HEK293 (cell line): Measurements from ENCODE around the gene RNU1-1.

Experiments used
- GLI2 ChIP-seq: fragments of 450-650 bp; formaldehyde crosslinking; IDR thresholded peaks from 2 replicates; pipeline ENCODE4; 2017; ENCODE audit warnings: missing biosample characterization, missing genetic modification characterization, low read depth, borderline replicate concordance
- PRDM10 ChIP-seq: fragments of 450-650 bp; formaldehyde crosslinking; IDR thresholded peaks from 2 replicates; pipeline ENCODE4 v1.5.1; 2016; ENCODE audit warnings: missing biosample characterization, missing genetic modification characterization
- REPIN1 ChIP-seq: fragments of 450-650 bp; formaldehyde crosslinking; IDR thresholded peaks from 2 replicates; pipeline ENCODE4 v1.5.1; 2017; ENCODE audit warnings: missing biosample characterization, missing genetic modification characterization, low read depth
- ZBTB1 ChIP-seq: fragments of 450-650 bp; formaldehyde crosslinking; IDR thresholded peaks from 2 replicates; pipeline ENCODE4 v1.5.1; 2016; ENCODE audit warnings: missing biosample characterization, missing genetic modification characterization
- ZBTB21 ChIP-seq: fragments of 450-650 bp; formaldehyde crosslinking; IDR thresholded peaks from 2 replicates; pipeline ENCODE4 v1.5.1; 2017; ENCODE audit warnings: missing biosample characterization, missing genetic modification characterization
- ZEB2 ChIP-seq: fragments of 450-650 bp; formaldehyde crosslinking; IDR thresholded peaks from 2 replicates; pipeline ENCODE4 v1.5.1; 2016; ENCODE audit warnings: missing biosample characterization, missing genetic modification characterization
- ZFP37 ChIP-seq: fragments of 450-650 bp; formaldehyde crosslinking; IDR thresholded peaks from 2 replicates; pipeline ENCODE4 v1.5.1; 2016; ENCODE audit warnings: missing biosample characterization, missing genetic modification characterization
- ZNF140 ChIP-seq: fragments of 450-650 bp; formaldehyde crosslinking; IDR thresholded peaks from 2 replicates; pipeline ENCODE4 v1.5.1; 2016; ENCODE audit warnings: missing biosample characterization, missing genetic modification characterization
- ZNF19 ChIP-seq: fragments of 450-650 bp; formaldehyde crosslinking; IDR thresholded peaks from 2 replicates; pipeline ENCODE4; 2016; ENCODE audit warnings: missing biosample characterization, missing genetic modification characterization, low read depth
- ZNF223 ChIP-seq: fragments of 450-650 bp; formaldehyde crosslinking; IDR thresholded peaks from 2 replicates; pipeline ENCODE4 v1.5.1; 2016; ENCODE audit warnings: missing biosample characterization, missing genetic modification characterization
- ZNF24 ChIP-seq: fragments of 450-650 bp; formaldehyde crosslinking; IDR thresholded peaks from 2 replicates; pipeline ENCODE4 v1.5.1; 2016; ENCODE audit warnings: missing biosample characterization, missing genetic modification characterization
- ZNF26 ChIP-seq: fragments of 450-650 bp; formaldehyde crosslinking; IDR thresholded peaks from 2 replicates; pipeline ENCODE4 v1.5.1; 2016; ENCODE audit warnings: missing biosample characterization, missing genetic modification characterization
- ZNF302 ChIP-seq: fragments of 450-650 bp; formaldehyde crosslinking; IDR thresholded peaks from 2 replicates; pipeline ENCODE4 v1.5.1; 2016; ENCODE audit warnings: missing biosample characterization, missing genetic modification characterization, low read depth
- ZNF354C ChIP-seq: fragments of 450-650 bp; formaldehyde crosslinking; IDR thresholded peaks from 2 replicates; pipeline ENCODE4 v1.5.1; 2016; ENCODE audit warnings: missing biosample characterization, missing genetic modification characterization, low read depth, borderline replicate concordance
- ZNF366 ChIP-seq: fragments of 450-650 bp; formaldehyde crosslinking; conservative IDR thresholded peaks from 2 replicates; pipeline ENCODE4 v1.5.1; 2016; ENCODE audit warnings: missing biosample characterization, missing genetic modification characterization
- ZNF394 ChIP-seq: fragments of 450-650 bp; formaldehyde crosslinking; IDR thresholded peaks from 2 replicates; pipeline ENCODE4 v1.5.1; 2016; ENCODE audit warnings: missing biosample characterization, missing genetic modification characterization, mild to moderate bottlenecking, moderate library complexity, borderline replicate concordance
- ZNF404 ChIP-seq: fragments of 450-650 bp; formaldehyde crosslinking; IDR thresholded peaks from 2 replicates; pipeline ENCODE4 v1.5.1; 2017; ENCODE audit warnings: missing biosample characterization, missing genetic modification characterization
- ZNF426 ChIP-seq: fragments of 450-650 bp; formaldehyde crosslinking; IDR thresholded peaks from 2 replicates; pipeline ENCODE4 v1.5.1; 2017; ENCODE audit warnings: missing biosample characterization, missing genetic modification characterization, mild to moderate bottlenecking, inconsistent platforms, moderate library complexity
- ZNF433 ChIP-seq: fragments of 450-650 bp; formaldehyde crosslinking; IDR thresholded peaks from 2 replicates; pipeline ENCODE4 v1.5.1; 2016; ENCODE audit warnings: missing biosample characterization, missing genetic modification characterization, low read depth
- ZNF555 ChIP-seq: fragments of 450-650 bp; formaldehyde crosslinking; conservative IDR thresholded peaks from 2 replicates; pipeline ENCODE4 v1.5.1; 2017; ENCODE audit warnings: missing biosample characterization, mild to moderate bottlenecking, missing genetic modification characterization, inconsistent platforms
- ZNF558 ChIP-seq: fragments of 450-650 bp; formaldehyde crosslinking; IDR thresholded peaks from 2 replicates; pipeline ENCODE4 v1.5.1; 2016; ENCODE audit warnings: missing biosample characterization, missing genetic modification characterization
- ZNF629 ChIP-seq: fragments of 450-650 bp; formaldehyde crosslinking; IDR thresholded peaks from 2 replicates; pipeline ENCODE4 v1.5.1; 2017; ENCODE audit warnings: missing biosample characterization, missing genetic modification characterization
- TF ChIP-seq, protein P1 (sequence below): fragments of 450-650 bp; formaldehyde crosslinking; IDR thresholded peaks from 2 replicates; pipeline ENCODE4 v1.5.1; 2017; ENCODE audit warnings: missing biosample characterization, missing genetic modification characterization
- TF ChIP-seq, protein P2 (sequence below): fragments of 450-650 bp; formaldehyde crosslinking; IDR thresholded peaks from 2 replicates; pipeline ENCODE4 v1.5.1; 2016; ENCODE audit warnings: missing biosample characterization, missing genetic modification characterization
- TF ChIP-seq, protein P3 (sequence below): fragments of 450-650 bp; formaldehyde crosslinking; conservative IDR thresholded peaks from 2 replicates; pipeline ENCODE4 v1.5.1; 2016; ENCODE audit warnings: low read depth, missing biosample characterization, missing genetic modification characterization

RNU1-1 gene

DNA sequence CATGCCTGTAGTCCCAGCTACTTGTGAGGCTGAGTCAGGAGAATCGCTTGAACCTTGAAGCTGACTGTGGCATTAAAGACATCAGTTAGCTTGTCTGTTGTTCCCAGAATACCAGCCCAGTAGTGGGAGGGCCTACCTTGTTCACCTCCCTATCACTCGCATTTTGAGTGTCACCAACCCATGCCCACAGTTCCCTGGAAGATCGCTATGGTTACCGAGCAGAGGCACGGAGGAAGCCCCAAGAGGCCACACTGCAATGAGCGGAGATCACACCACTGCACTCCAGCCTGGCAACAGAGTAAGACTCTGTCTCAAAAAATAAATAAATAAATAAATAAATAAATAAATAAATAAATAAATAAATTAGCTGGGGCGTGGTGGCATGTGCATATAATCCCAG, 21.1 kb downstream of the RNU1-1 start (continued):
- TF ChIP-seq, protein P1, sequence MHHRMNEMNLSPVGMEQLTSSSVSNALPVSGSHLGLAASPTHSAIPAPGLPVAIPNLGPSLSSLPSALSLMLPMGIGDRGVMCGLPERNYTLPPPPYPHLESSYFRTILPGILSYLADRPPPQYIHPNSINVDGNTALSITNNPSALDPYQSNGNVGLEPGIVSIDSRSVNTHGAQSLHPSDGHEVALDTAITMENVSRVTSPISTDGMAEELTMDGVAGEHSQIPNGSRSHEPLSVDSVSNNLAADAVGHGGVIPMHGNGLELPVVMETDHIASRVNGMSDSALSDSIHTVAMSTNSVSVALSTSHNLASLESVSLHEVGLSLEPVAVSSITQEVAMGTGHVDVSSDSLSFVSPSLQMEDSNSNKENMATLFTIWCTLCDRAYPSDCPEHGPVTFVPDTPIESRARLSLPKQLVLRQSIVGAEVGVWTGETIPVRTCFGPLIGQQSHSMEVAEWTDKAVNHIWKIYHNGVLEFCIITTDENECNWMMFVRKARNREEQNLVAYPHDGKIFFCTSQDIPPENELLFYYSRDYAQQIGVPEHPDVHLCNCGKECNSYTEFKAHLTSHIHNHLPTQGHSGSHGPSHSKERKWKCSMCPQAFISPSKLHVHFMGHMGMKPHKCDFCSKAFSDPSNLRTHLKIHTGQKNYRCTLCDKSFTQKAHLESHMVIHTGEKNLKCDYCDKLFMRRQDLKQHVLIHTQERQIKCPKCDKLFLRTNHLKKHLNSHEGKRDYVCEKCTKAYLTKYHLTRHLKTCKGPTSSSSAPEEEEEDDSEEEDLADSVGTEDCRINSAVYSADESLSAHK (tag by site-specific recombination): peak; percentile 29; the same call in 1 of the 2 replicates
- TF ChIP-seq, protein P2, sequence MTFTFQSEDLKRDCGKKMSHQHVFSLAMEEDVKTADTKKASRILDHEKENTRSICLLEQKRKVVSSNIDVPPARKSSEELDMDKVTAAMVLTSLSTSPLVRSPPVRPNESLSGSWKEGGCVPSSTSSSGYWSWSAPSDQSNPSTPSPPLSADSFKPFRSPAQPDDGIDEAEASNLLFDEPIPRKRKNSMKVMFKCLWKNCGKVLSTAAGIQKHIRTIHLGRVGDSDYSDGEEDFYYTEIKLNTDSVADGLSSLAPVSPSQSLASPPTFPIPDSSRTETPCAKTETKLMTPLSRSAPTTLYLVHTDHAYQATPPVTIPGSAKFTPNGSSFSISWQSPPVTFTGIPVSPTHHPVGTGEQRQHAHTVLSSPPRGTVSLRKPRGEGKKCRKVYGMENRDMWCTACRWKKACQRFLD (tag by site-specific recombination): 0 out of 2 replicates have a peak, but pooled peaks have one; percentile 39
- TF ChIP-seq ZNF433 (tag by site-specific recombination) (peak; percentile 92), ZNF629 (peak; percentile 72), GLI2 (peak; percentile 80; the same call in 1 of the 2 replicates), ZNF24 (tag by site-specific recombination) (0 out of 2 replicates have a peak, but pooled peaks have one; percentile 35), ZNF302 (tag by site-specific recombination) (0 out of 2 replicates have a peak, but pooled peaks have one; percentile 59), ZNF354C (tag by site-specific recombination) (peak; percentile 93), ZNF426 (tag by site-specific recombination) (peak; percentile 97), ZNF394 (tag by site-specific recombination) (peak; percentile 99), ZEB2 (tag by site-specific recombination) (0 out of 2 replicates have a peak, but pooled peaks have one; percentile 24), ZNF366 (tag by site-specific recombination) (peak; percentile 49), ZNF223 (tag by site-specific recombination) (peak; percentile 84), ZFP37 (tag by site-specific recombination) (peak; percentile 53; the same call in 1 of the 2 replicates), PRDM10 (tag by site-specific recombination) (peak; percentile 28; the same call in 1 of the 2 replicates), ZNF555 (peak; percentile 85), ZNF19 (tag by site-specific recombination) (peak; percentile 92; the same call in 1 of the 2 replicates), ZNF558 (tag by site-specific recombination) (peak; percentile 90), ZBTB1 (tag by site-specific recombination) (peak; percentile 82; the same call in 1 of the 2 replicates), ZNF404 (tag by site-specific recombination) (peak; percentile 86; the same call in 1 of the 2 replicates), ZNF26 (tag by site-specific recombination) (0 out of 2 replicates have a peak, but pooled peaks have one; percentile 21), ZBTB21 (peak; percentile 65), ZNF140 (peak; percentile 93), REPIN1 (tag by site-specific recombination) (peak; percentile 28; the same call in 1 of the 2 replicates)
- TF ChIP-seq, protein P3, sequence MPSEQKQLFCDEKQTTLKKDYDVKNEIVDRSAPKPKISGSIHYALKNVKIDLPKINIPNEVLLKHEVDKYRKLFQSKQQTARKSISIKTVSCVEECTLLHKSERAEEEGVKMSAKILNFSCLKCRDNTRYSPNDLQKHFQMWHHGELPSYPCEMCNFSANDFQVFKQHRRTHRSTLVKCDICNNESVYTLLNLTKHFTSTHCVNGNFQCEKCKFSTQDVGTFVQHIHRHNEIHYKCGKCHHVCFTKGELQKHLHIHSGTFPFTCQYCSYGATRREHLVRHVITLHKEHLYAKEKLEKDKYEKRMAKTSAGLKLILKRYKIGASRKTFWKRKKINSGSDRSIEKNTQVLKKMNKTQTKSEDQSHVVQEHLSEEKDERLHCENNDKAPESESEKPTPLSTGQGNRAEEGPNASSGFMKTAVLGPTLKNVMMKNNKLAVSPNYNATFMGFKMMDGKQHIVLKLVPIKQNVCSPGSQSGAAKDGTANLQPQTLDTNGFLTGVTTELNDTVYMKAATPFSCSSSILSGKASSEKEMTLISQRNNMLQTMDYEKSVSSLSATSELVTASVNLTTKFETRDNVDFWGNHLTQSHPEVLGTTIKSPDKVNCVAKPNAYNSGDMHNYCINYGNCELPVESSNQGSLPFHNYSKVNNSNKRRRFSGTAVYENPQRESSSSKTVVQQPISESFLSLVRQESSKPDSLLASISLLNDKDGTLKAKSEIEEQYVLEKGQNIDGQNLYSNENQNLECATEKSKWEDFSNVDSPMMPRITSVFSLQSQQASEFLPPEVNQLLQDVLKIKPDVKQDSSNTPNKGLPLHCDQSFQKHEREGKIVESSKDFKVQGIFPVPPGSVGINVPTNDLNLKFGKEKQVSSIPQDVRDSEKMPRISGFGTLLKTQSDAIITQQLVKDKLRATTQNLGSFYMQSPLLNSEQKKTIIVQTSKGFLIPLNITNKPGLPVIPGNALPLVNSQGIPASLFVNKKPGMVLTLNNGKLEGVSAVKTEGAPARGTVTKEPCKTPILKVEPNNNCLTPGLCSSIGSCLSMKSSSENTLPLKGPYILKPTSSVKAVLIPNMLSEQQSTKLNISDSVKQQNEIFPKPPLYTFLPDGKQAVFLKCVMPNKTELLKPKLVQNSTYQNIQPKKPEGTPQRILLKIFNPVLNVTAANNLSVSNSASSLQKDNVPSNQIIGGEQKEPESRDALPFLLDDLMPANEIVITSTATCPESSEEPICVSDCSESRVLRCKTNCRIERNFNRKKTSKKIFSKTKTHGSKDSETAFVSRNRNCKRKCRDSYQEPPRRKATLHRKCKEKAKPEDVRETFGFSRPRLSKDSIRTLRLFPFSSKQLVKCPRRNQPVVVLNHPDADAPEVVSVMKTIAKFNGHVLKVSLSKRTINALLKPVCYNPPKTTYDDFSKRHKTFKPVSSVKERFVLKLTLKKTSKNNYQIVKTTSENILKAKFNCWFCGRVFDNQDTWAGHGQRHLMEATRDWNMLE (tag by site-specific recombination): peak; percentile 97
